HepG2 (cell line): ENCODE results near the gene MIDN. TPM values are rescaled to one million over a fixed set of nuclear protein-coding genes. Genes with fewer than 3 reads are reported as not detected.
A peak's percentile ranks its signal among the peaks of the same experiment; 100 is the strongest.

ENCODE experiments used
- AGO1 ChIP-seq: fragments of 200-400 bp; formaldehyde crosslinking; IDR thresholded peaks from 2 replicates; pipeline ENCODE4 v1.6.1; 2017; ENCODE audit warnings: mild to moderate bottlenecking, low read depth, low read length, moderate library complexity; ENCODE audit not compliant: poor library complexity, severe bottlenecking
- HNF4A ChIP-seq: sonication (generic); formaldehyde crosslinking; IDR thresholded peaks from 2 replicates; pipeline ENCODE4 v1.4.0; 2020; ENCODE audit warnings: missing genetic modification reagents
- KAT2B ChIP-seq: fragments of 150-350 bp; IDR thresholded peaks from 2 replicates; pipeline ENCODE4 v1.6.1; 2014; ENCODE audit warnings: low read depth, low read length, borderline replicate concordance
- KAT7 ChIP-seq: IDR thresholded peaks from 2 replicates; pipeline ENCODE4 v1.6.1; 2018; ENCODE audit warnings: borderline replicate concordance, missing compliant biosample characterization
- KDM3A ChIP-seq: IDR thresholded peaks from 2 replicates; pipeline ENCODE4 v1.6.1; 2018; ENCODE audit warnings: low read depth, missing compliant biosample characterization
- KMT2B ChIP-seq: IDR thresholded peaks from 2 replicates; pipeline ENCODE4 v1.6.1; 2016; ENCODE audit warnings: missing genetic modification reagents, missing compliant biosample characterization
- MEF2D ChIP-seq: sonication (generic); formaldehyde crosslinking; IDR thresholded peaks from 2 replicates; pipeline ENCODE4 v1.5.1; 2020; ENCODE audit warnings: mild to moderate bottlenecking, missing genetic modification reagents
- POGZ ChIP-seq: sonication (generic); formaldehyde crosslinking; IDR thresholded peaks from 2 replicates; pipeline ENCODE4 v1.4.0; 2020; ENCODE audit warnings: mild to moderate bottlenecking, missing genetic modification reagents
- RXRA ChIP-seq: sonication (generic); formaldehyde crosslinking; IDR thresholded peaks from 2 replicates; pipeline ENCODE4 v1.5.1; 2020; ENCODE audit warnings: missing genetic modification reagents
- SATB2 ChIP-seq: sonication (generic); formaldehyde crosslinking; IDR thresholded peaks from 2 replicates; pipeline ENCODE4 v1.5.0; 2020; ENCODE audit warnings: missing genetic modification reagents
- SETDB1 ChIP-seq: sonication (generic); formaldehyde crosslinking; IDR thresholded peaks from 2 replicates; pipeline ENCODE4 v1.5.1; 2020; ENCODE audit warnings: missing genetic modification reagents, mild to moderate bottlenecking, borderline replicate concordance
- SIN3B ChIP-seq: fragments of 150-350 bp; IDR thresholded peaks from 2 replicates; pipeline ENCODE4 v1.6.1; 2014; ENCODE audit warnings: low read length
- SMAD1 ChIP-seq: sonication (generic); formaldehyde crosslinking; IDR thresholded peaks from 2 replicates; pipeline ENCODE4 v1.4.0; 2020; ENCODE audit warnings: missing genetic modification reagents, low read depth, mild to moderate bottlenecking, borderline replicate concordance
- SRSF9 ChIP-seq: fragments of 200-400 bp; formaldehyde crosslinking; IDR thresholded peaks from 2 replicates; pipeline ENCODE4 v1.6.1; 2018; ENCODE audit warnings: borderline replicate concordance, mild to moderate bottlenecking, low read depth, low read length; ENCODE audit not compliant: insufficient read depth, poor library complexity, severe bottlenecking
- TARDBP ChIP-seq: sonication (generic); formaldehyde crosslinking; IDR thresholded peaks from 2 replicates; pipeline ENCODE4 v1.8.0; 2022; ENCODE audit warnings: mild to moderate bottlenecking, missing genetic modification reagents
- YEATS4 ChIP-seq: sonication (generic); formaldehyde crosslinking; IDR thresholded peaks from 2 replicates; pipeline ENCODE4 v1.4.0; 2020; ENCODE audit warnings: missing genetic modification reagents, borderline replicate concordance
- ZBTB2 ChIP-seq: sonication (generic); formaldehyde crosslinking; IDR thresholded peaks from 2 replicates; pipeline ENCODE4 v1.8.0; 2022; ENCODE audit warnings: low read depth, missing genetic modification reagents
- ZFP36 ChIP-seq: fragments of 150-350 bp; IDR thresholded peaks from 2 replicates; pipeline ENCODE4 v1.6.1; 2018; ENCODE audit warnings: borderline replicate concordance, low read length, low read depth; ENCODE audit not compliant: partially characterized antibody
- ZMYM2 ChIP-seq: sonication (generic); formaldehyde crosslinking; IDR thresholded peaks from 2 replicates; pipeline ENCODE4 v1.8.0; 2022; ENCODE audit warnings: mild to moderate bottlenecking, missing genetic modification reagents
- ZNF101 ChIP-seq: sonication (generic); formaldehyde crosslinking; IDR thresholded peaks from 2 replicates; pipeline ENCODE4 v1.4.0; 2020; ENCODE audit warnings: mild to moderate bottlenecking, low read depth, missing genetic modification reagents, borderline replicate concordance
- ZNF24 ChIP-seq: fragments of 450-650 bp; IDR thresholded peaks from 2 replicates; pipeline ENCODE4 v1.6.1; 2017; ENCODE audit warnings: antibody characterized with exemption, mild to moderate bottlenecking
- ZNF350 ChIP-seq: sonication (generic); formaldehyde crosslinking; IDR thresholded peaks from 2 replicates; pipeline ENCODE4 v1.4.0; 2020; ENCODE audit warnings: mild to moderate bottlenecking, low read depth, missing genetic modification reagents, borderline replicate concordance
- ZNF512B ChIP-seq: sonication (generic); formaldehyde crosslinking; IDR thresholded peaks from 2 replicates; pipeline ENCODE4 v1.5.1; 2020; ENCODE audit warnings: missing genetic modification reagents, mild to moderate bottlenecking, borderline replicate concordance
- ZNF530 ChIP-seq: sonication (generic); formaldehyde crosslinking; IDR thresholded peaks from 2 replicates; pipeline ENCODE4 v1.5.0; 2020; ENCODE audit warnings: low read depth, mild to moderate bottlenecking, missing genetic modification reagents
- ZNF703 ChIP-seq: sonication (generic); formaldehyde crosslinking; IDR thresholded peaks from 2 replicates; pipeline ENCODE4 v1.5.1; 2020; ENCODE audit warnings: missing genetic modification reagents, mild to moderate bottlenecking, moderate library complexity, borderline replicate concordance
- ZNF747 ChIP-seq: sonication (generic); formaldehyde crosslinking; IDR thresholded peaks from 2 replicates; pipeline ENCODE4 v1.8.1; 2023; ENCODE audit warnings: missing genetic modification reagents, mild to moderate bottlenecking, borderline replicate concordance
- ZSCAN29 ChIP-seq: sonication (generic); formaldehyde crosslinking; conservative IDR thresholded peaks from 2 replicates; pipeline ENCODE4 v1.4.0; 2020; ENCODE audit warnings: mild to moderate bottlenecking, missing genetic modification reagents
- polyA plus RNA-seq, 8 experiments: library from polyadenylated mRNA; depleted of rRNA in 3 of 8; stranded (reverse) in 7 of 8; unstranded in 1 of 8; fragments of >200 nt; fragmentation: Illumina TruSeq in 4 of 8; extraction: Trizol in 4 of 8; gene quantifications; 2 replicates each; pipeline versions ENCODE4 v1.2.1 to v1.2.3, GENCODE V29; 2011 to 2016; ENCODE audit warnings: low read depth in 4 of 8, missing spikeins in 1 of 8, mixed read lengths in 1 of 8; ENCODE audit not compliant: insufficient read depth in 1 of 8
- total RNA-seq, 5 experiments: library from RNA; depleted of rRNA; stranded (reverse); fragments of >200 nt; fragmentation: Illumina TruSeq; extraction: Trizol; gene quantifications; 2 replicates each; pipeline ENCODE4 v1.2.3, GENCODE V29; 2016; ENCODE audit warnings: low read depth in 1 of 5

The MIDN gene
- total and polyA plus RNA-seq, 2 of the 13 experiments (the other 11 are each of a cell fraction or from before 2014, with no cell fraction given), result 8.4 to 18.0 TPM

- TF ChIP-seq ZNF512B (no peak), MEF2D (peak; percentile 91), AGO1 (peak; percentile 84), SMAD1 (CRISPR knock-in tag) (0 out of 2 replicates have a peak, but pooled peaks have one; percentile 25), ZNF101 (CRISPR knock-in tag) (0 out of 2 replicates have a peak, but pooled peaks have one; percentile 73), ZNF747 (CRISPR knock-in tag) (peak; percentile 91), HNF4A (peak; percentile 99), ZMYM2 (CRISPR knock-in tag) (peak; percentile 99), KAT2B (no peak), TARDBP (CRISPR knock-in tag) (peak; percentile 87), SETDB1 (CRISPR knock-in tag) (no peak), ZBTB2 (CRISPR knock-in tag) (peak; percentile 59; the same call in 1 of the 2 replicates), ZNF530 (CRISPR knock-in tag) (no peak), ZNF350 (CRISPR knock-in tag) (peak; percentile 89; the same call in 1 of the 2 replicates), YEATS4 (CRISPR knock-in tag) (peak; percentile 79), SIN3B (no peak), KMT2B (CRISPR knock-in tag) (0 out of 2 replicates have a peak, but pooled peaks have one; percentile 29), ZNF703 (CRISPR knock-in tag) (no peak), ZFP36 (no peak), KAT7 (CRISPR knock-in tag) (peak; percentile 35), POGZ (no peak; the same call in 1 of the 2 replicates), KDM3A (CRISPR knock-in tag) (peak; percentile 47), RXRA (CRISPR knock-in tag) (peak; percentile 99), SRSF9 (no peak), ZNF24 (no peak), ZSCAN29 (peak; percentile 92), SATB2 (CRISPR knock-in tag) (no peak)
Observed at GRCh38 chr19:1244693-1245451, 3.5 kb upstream of the MIDN start (continued).
